ENCODE results near the gene GALNT10.

The GALNT10 gene

GRCh38 chr5:154384480-154385235 lies 194.1 kb downstream of the GALNT10 start:
- Mint-ChIP-seq H3K4me3 (no peak overlapping the region), H3K4me1 (peaks cover 5% of the 10 kb centered on the region), H3K27me3 (ENCODE audit: low read depth) (no peaks in the 10 kb centered on the region), H3K9me3 (no peaks in the 10 kb centered on the region), H3K36me3 (ENCODE audit: low read depth) (peaks cover 35% of the 10 kb centered on the region), H3K27ac (peak overlapping the region; percentile 4 to 90 (median 80))
- TF ChIP-seq CTCF (IDR thresholded peaks at IDR 0.05; ENCODE audit: unreplicated experiment in 3 of 3): no peak

DNA sequence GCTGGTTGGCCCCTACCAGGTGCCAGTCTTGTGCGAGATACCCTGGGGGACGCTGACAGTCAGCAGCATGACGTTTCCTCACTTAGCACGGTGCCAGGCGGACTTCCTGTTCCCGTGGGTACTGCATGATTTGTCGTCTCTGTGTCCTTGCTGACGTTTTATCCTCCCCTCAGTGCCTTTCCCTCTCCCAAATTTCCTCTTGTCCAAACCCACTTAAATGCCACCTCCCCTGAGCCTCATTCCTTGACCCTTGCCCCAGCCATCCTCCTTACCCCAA lies 194.6 kb downstream of the GALNT10 start:
- Mint-ChIP-seq H3K4me3 (no peak overlapping the region), H3K9me3 (no peaks in the 10 kb centered on the region), H3K4me1 (peaks cover 10% of the 10 kb centered on the region), H3K27ac (peak overlapping the region; percentile 4 to 90 (median 80)), H3K27me3 (ENCODE audit: low read depth) (no peaks in the 10 kb centered on the region), H3K36me3 (ENCODE audit: low read depth) (peaks cover 34% of the 10 kb centered on the region)
- TF ChIP-seq CTCF (IDR thresholded peaks at IDR 0.05; ENCODE audit: unreplicated experiment in 3 of 3): no peak

DNA sequence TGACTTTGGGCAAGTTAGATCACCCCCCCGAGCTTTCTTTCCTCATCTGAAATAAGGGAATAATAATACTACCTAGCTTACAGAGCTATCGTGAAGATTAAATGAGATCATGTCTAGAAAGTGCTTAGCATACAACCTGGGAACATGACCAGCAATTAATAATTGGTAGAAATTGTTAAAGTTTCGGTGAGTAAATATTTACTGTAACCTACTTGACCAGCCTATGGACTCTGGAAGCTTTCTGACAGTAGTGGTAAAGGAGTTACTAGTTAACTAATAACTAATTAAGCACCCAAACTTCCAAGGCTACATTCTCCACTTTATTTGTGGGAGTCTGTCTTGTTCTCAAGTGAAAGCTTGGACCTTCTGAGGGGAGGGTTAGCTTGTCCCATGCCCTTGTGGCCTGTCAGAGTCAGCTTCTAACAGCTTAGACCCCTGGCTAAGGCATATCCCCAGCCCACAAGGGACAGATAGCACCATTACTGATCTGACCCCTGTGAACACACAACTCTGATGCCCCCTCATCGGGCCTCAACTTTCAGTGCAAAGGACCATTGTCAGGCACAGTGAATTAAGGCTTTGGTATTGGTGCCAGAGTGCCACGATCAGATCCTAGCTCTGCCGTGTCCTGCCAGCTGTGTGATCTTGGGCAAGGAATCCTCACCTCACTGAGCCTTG lies 196.6 kb downstream of the GALNT10 start:
- Mint-ChIP-seq H3K4me1 (peaks cover 13% of the 10 kb centered on the region), H3K36me3 (ENCODE audit: low read depth) (peaks cover 21% of the 10 kb centered on the region), H3K9me3 (no peaks in the 10 kb centered on the region), H3K27me3 (ENCODE audit: low read depth) (no peaks in the 10 kb centered on the region), H3K27ac (peak overlapping the region; percentile 53 to 82 (median 60)), H3K4me3 (no peak overlapping the region)
- no peak for TF ChIP-seq CTCF (IDR thresholded peaks at IDR 0.05; ENCODE audit: unreplicated experiment in 3 of 3)

DNA sequence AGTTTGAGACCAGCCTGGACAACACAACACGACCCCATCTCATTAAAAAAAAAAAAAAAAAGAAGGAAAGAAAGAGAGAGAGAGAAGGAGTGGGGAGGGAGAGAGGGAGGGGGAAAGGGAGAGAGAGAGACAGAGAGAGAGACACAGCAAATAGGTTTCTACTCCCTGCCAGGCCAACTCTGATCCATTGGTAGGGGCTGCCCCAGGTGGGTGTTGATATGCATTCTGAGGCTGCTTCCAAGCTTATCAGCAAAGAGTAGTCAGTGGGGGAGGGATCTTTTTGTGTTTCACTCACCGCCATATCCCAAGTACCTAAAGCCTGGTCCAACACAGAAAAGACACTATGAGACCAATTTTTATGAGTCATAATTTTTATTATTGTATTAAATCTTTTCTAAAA lies 198.3 kb downstream of the GALNT10 start:
- Mint-ChIP-seq H3K4me1 (peaks cover 13% of the 10 kb centered on the region), H3K27ac (no peak overlapping the region), H3K4me3 (no peak overlapping the region), H3K27me3 (ENCODE audit: low read depth) (no peaks in the 10 kb centered on the region), H3K9me3 (no peaks in the 10 kb centered on the region), H3K36me3 (ENCODE audit: low read depth) (peaks cover 24% of the 10 kb centered on the region)
- TF ChIP-seq CTCF (IDR thresholded peaks at IDR 0.05; ENCODE audit: unreplicated experiment in 3 of 3): no peak

DNA sequence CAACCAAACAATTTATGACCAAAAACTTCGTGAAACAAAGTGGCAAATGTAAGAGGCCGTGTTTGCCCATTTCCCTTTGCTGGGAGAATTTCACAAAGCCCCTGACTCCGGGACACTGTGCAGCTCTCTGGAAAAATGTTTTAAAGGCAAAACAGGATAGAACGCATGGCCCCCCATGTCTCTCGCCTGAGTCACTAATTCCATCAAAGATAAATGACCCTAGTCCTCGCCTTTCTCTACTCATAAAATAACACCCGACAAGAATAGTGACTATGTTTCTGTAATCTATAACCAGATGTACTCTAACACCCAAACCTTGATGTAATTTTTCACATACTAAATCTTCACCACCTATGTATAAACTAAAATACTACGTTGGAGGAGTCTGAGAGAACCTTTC lies 199.6 kb downstream of the GALNT10 start:
- peaks cover 13% of the 10 kb centered on the region for H3K4me1 Mint-ChIP-seq
- no peak overlapping the region for H3K4me3 Mint-ChIP-seq
- H3K27ac Mint-ChIP-seq: peak overlapping the region in 2 of 3 experiments; percentile 56 to 69
- H3K27me3 Mint-ChIP-seq (ENCODE audit: low read depth): no peaks in the 10 kb centered on the region
- TF ChIP-seq CTCF (IDR thresholded peaks at IDR 0.05; ENCODE audit: unreplicated experiment in 3 of 3): no peak
- no peaks in the 10 kb centered on the region for H3K9me3 Mint-ChIP-seq
- peaks cover 26% of the 10 kb centered on the region for H3K36me3 Mint-ChIP-seq (ENCODE audit: low read depth)
